HG02938 (cell line): ENCODE data around the gene KANK4.

Experiments
- ATAC-seq: cut with Tn5 transposase; IDR thresholded peaks from one replicate; pipeline ENCODE4 v1.9.1; 2021; ENCODE audit warnings: mild to moderate bottlenecking, moderate library complexity; ENCODE audit not compliant: unreplicated experiment

Gene KANK4

GRCh38 chr1:62318756-62319544 is at the start of gene KANK4:
Gene KANK4 (minus strand): TSS chr1:62319434. CDS start chr1:62281564, 37,870 bp downstream.
- no peak for ATAC-seq

GRCh38 chr1:62368989-62369388 is 49.8 kb upstream of the KANK4 start:
- no peak for ATAC-seq

GRCh38 chr1:62367005-62367557 is 47.8 kb upstream of the KANK4 start:
- ATAC-seq: no peak

GRCh38 chr1:62364721-62365120 is 45.5 kb upstream of the KANK4 start:
- no peak for ATAC-seq

- no peak for ATAC-seq
Observed at GRCh38 chr1:62362926-62363325, 43.7 kb upstream of the KANK4 start.

- ATAC-seq: no peak
Observed at GRCh38 chr1:62362061-62362917, 43.1 kb upstream of the KANK4 start.

GRCh38 chr1:62361431-62361830 is 42.2 kb upstream of the KANK4 start:
- ATAC-seq: no peak

GRCh38 chr1:62358665-62359373 is 39.6 kb upstream of the KANK4 start:
- no peak for ATAC-seq

GRCh38 chr1:62357916-62358315 is 38.7 kb upstream of the KANK4 start:
- no peak for ATAC-seq

- ATAC-seq: no peak
Observed at GRCh38 chr1:62356257-62356835, 37.1 kb upstream of the KANK4 start.

- ATAC-seq: no peak
Observed at GRCh38 chr1:62355095-62355494, 35.9 kb upstream of the KANK4 start.

- ATAC-seq: no peak
Observed at GRCh38 chr1:62353853-62354252, 34.6 kb upstream of the KANK4 start.

GRCh38 chr1:62352387-62352786 is 33.2 kb upstream of the KANK4 start:
- ATAC-seq: no peak

- ATAC-seq: no peak
Observed at GRCh38 chr1:62349470-62350233, 30.4 kb upstream of the KANK4 start.

- ATAC-seq: no peak
Observed at GRCh38 chr1:62346886-62347285, 27.7 kb upstream of the KANK4 start.

GRCh38 chr1:62343911-62344310 is 24.7 kb upstream of the KANK4 start:
- ATAC-seq: no peak

GRCh38 chr1:62342270-62342669 is 23.0 kb upstream of the KANK4 start:
- ATAC-seq: no peak

GRCh38 chr1:62341615-62342014 is 22.4 kb upstream of the KANK4 start:
- ATAC-seq: no peak

- ATAC-seq: no peak
Observed at GRCh38 chr1:62341089-62341488, 21.9 kb upstream of the KANK4 start.
